ENCODE results near the gene MGAT4C.

MGAT4C gene

GRCh38 chr12:86229772-86230171 lies 26.4 kb downstream of the MGAT4C start:
- DNase-seq (ENCODE audit: low read depth in 3 of 3), result no peak

- no peak for DNase-seq (ENCODE audit: low read depth in 3 of 3)
Observed at GRCh38 chr12:86228656-86229055, 27.5 kb downstream of the MGAT4C start.

GRCh38 chr12:86226481-86226880 lies 29.7 kb downstream of the MGAT4C start:
- no peak for DNase-seq (ENCODE audit: low read depth in 3 of 3)

- DNase-seq (ENCODE audit: low read depth in 3 of 3), result no peak
Observed at GRCh38 chr12:86216591-86216990, 39.6 kb downstream of the MGAT4C start.

- DNase-seq (ENCODE audit: low read depth in 3 of 3), result no peak
Observed at GRCh38 chr12:86213012-86213411, 43.2 kb downstream of the MGAT4C start.

GRCh38 chr12:86198696-86199444 lies 57.3 kb downstream of the MGAT4C start:
- no peak for DNase-seq (ENCODE audit: low read depth in 3 of 3)

GRCh38 chr12:86196465-86196864 lies 59.7 kb downstream of the MGAT4C start:
- no peak for DNase-seq (ENCODE audit: low read depth in 3 of 3)

- DNase-seq (ENCODE audit: low read depth in 3 of 3), result no peak
Observed at GRCh38 chr12:86194721-86195120, 61.5 kb downstream of the MGAT4C start.

- DNase-seq (ENCODE audit: low read depth in 3 of 3), result no peak
Observed at GRCh38 chr12:86193931-86194330, 62.3 kb downstream of the MGAT4C start.

GRCh38 chr12:86188226-86188625 lies 68.0 kb downstream of the MGAT4C start:
- DNase-seq (ENCODE audit: low read depth in 3 of 3), result no peak

GRCh38 chr12:86186449-86186848 lies 69.7 kb downstream of the MGAT4C start:
- no peak for DNase-seq (ENCODE audit: low read depth in 3 of 3)

GRCh38 chr12:86179855-86180254 lies 76.3 kb downstream of the MGAT4C start:
- no peak for DNase-seq (ENCODE audit: low read depth in 3 of 3)

- DNase-seq (ENCODE audit: low read depth in 3 of 3), result no peak
Observed at GRCh38 chr12:86174188-86174587, 82.0 kb downstream of the MGAT4C start.

- DNase-seq (ENCODE audit: low read depth in 3 of 3), result no peak
Observed at GRCh38 chr12:86172913-86173443, 83.2 kb downstream of the MGAT4C start.

- DNase-seq (ENCODE audit: low read depth in 3 of 3), result no peak
Observed at GRCh38 chr12:86170051-86170450, 86.1 kb downstream of the MGAT4C start.

- DNase-seq (ENCODE audit: low read depth in 3 of 3), result no peak
Observed at GRCh38 chr12:86158956-86159355, 97.2 kb downstream of the MGAT4C start.

- DNase-seq (ENCODE audit: low read depth in 3 of 3), result no peak
Observed at GRCh38 chr12:86154620-86155019, 101.6 kb downstream of the MGAT4C start.

- DNase-seq (ENCODE audit: low read depth in 3 of 3), result no peak
Observed at GRCh38 chr12:86148612-86149011, 107.6 kb downstream of the MGAT4C start.

- no peak for DNase-seq (ENCODE audit: low read depth in 3 of 3)
Observed at GRCh38 chr12:86148071-86148470, 108.1 kb downstream of the MGAT4C start.

GRCh38 chr12:86145156-86145555 lies 111.0 kb downstream of the MGAT4C start:
- DNase-seq (ENCODE audit: low read depth in 3 of 3), result no peak

GRCh38 chr12:86143162-86143561 lies 113.0 kb downstream of the MGAT4C start:
- DNase-seq (ENCODE audit: low read depth in 3 of 3), result no peak

- DNase-seq (ENCODE audit: low read depth in 3 of 3), result no peak
Observed at GRCh38 chr12:86139671-86140070, 116.5 kb downstream of the MGAT4C start.

- DNase-seq (ENCODE audit: low read depth in 3 of 3), result no peak
Observed at GRCh38 chr12:86138770-86139169, 117.4 kb downstream of the MGAT4C start.

- DNase-seq (ENCODE audit: low read depth in 3 of 3), result no peak
Observed at GRCh38 chr12:86137936-86138335, 118.3 kb downstream of the MGAT4C start.

Data from stimulated activated CD4-positive, alpha-beta T cell treated with anti-CD3 and anti-CD28 coated beads, TNF-alpha, amount 100 ng/mL, for 4 hours (primary cell).